Thymus (tissue), 11 donors: Measurements from ENCODE around the gene BMP7. TPM values are rescaled to one million over a fixed set of nuclear protein-coding genes. Genes with fewer than 3 reads are reported as not detected.

Experiments
- DNase-seq, 9 donors: peaks; one replicate each; pipeline ENCODE4 v3.0.0-alpha.2; 2013; ENCODE audit warnings: low spot score in 9 of 9, low read depth in 6 of 9, missing footprints in 1 of 9
- H3K27ac ChIP-seq, 2 donors: one replicate each; pipeline ENCODE4 v1.5.1; 2013; ENCODE audit warnings: control low read depth in 1 of 2, low read depth in 1 of 2, low read length in 1 of 2, mild to moderate bottlenecking in 1 of 2, moderate library complexity in 1 of 2
- H3K27me3 ChIP-seq, 2 donors: one replicate each; pipeline ENCODE4 v1.5.1; 2013; ENCODE audit warnings: low read length in 1 of 2; ENCODE audit not compliant: control insufficient read depth in 2 of 2, insufficient read depth in 1 of 2
- H3K36me3 ChIP-seq, 2 donors: one replicate each; pipeline ENCODE4 v1.5.1; 2013; ENCODE audit warnings: low read length in 1 of 2, mild to moderate bottlenecking in 1 of 2, moderate library complexity in 1 of 2; ENCODE audit not compliant: control insufficient read depth in 2 of 2, insufficient read depth in 2 of 2
- H3K4me1 ChIP-seq, 2 donors: one replicate each; pipeline ENCODE4 v1.5.1; 2013; ENCODE audit warnings: low read length in 2 of 2; ENCODE audit not compliant: control insufficient read depth in 2 of 2, insufficient read depth in 2 of 2
- H3K4me3 ChIP-seq, 2 donors: one replicate each; pipeline ENCODE4 v1.5.1; 2013; ENCODE audit warnings: low read length in 2 of 2, control low read depth in 1 of 2, mild to moderate bottlenecking in 1 of 2
- H3K9me3 ChIP-seq, 2 donors: one replicate each; pipeline ENCODE4 v1.5.1; 2013; ENCODE audit warnings: low read length in 1 of 2, mild to moderate bottlenecking in 1 of 2; ENCODE audit not compliant: control insufficient read depth in 2 of 2, insufficient read depth in 1 of 2
- WGBS: extraction: QIAGEN DNeasy Blood & Tissue Kit; methylation state at CpG from one replicate; pipeline ENCODE4 v1.1.7; 2013; 5-methylcytosine and 5-hydroxymethylcytosine counted together
- polyA plus RNA-seq: library from polyadenylated mRNA; stranded (reverse); fragments of 200-250 nt; gene quantifications from one replicate; pipeline ENCODE4 v1.2.3, GENCODE V29; 2013
- total RNA-seq: library from RNA; stranded (reverse); fragments of 120-200 nt; gene quantifications from one replicate; pipeline ENCODE4 v1.2.4, GENCODE V29; 2013
- donor health status: healthy.

Gene BMP7
- total and polyA plus RNA-seq, 2 donors: 2.4 to 6.3 TPM

- 95% methylated on average over 8 of the region's 8 CpGs for WGBS
- Histone ChIP-seq H3K36me3 (no peaks in the 10 kb centered on the region), H3K4me3 (no peak overlapping the region), H3K4me1 (no peaks in the 10 kb centered on the region), H3K27me3 (peaks cover 0 to 12% of the 10 kb centered on the region in 2 donors), H3K27ac (no peak overlapping the region), H3K9me3 (no peaks in the 10 kb centered on the region)
- no peak for DNase-seq
These were observed 55.5 kb downstream of the BMP7 start for GRCh38 chr20:57210911-57211280.

GRCh38 chr20:57210054-57210910, 56.2 kb downstream of the BMP7 start:
- H3K36me3 ChIP-seq: no peaks in the 10 kb centered on the region
- DNase-seq: no peak
- H3K27ac ChIP-seq: no peak overlapping the region
- WGBS: 84% methylated on average over 23 of the region's 23 CpGs
- H3K4me1 ChIP-seq: no peaks in the 10 kb centered on the region
- H3K27me3 ChIP-seq: peaks cover 0 to 12% of the 10 kb centered on the region in 2 donors
- H3K4me3 ChIP-seq: no peak overlapping the region
- no peaks in the 10 kb centered on the region for H3K9me3 ChIP-seq

DNA sequence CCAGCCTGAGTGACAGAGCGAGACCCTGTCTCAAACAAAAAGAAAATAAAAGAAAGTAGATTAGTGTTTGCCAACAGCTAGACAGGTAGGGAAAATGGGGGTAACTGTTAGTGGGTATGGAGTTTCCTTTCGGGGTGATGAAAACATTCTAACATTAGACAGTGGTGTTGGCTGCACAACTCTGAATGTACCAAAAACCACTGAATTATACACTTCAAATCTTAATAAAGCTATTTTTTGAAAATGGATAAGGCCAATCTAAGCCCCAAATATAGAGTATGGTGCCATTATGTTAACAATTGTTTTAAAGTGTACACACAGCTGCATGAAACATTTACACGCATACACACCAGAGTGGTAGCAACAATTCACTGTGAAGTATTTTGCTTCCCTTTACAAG, 57.0 kb downstream of the BMP7 start:
- 94% methylated on average over 3 of the region's 3 CpGs for WGBS
- DNase-seq: no peak
- H3K4me3 ChIP-seq: no peak overlapping the region

DNA sequence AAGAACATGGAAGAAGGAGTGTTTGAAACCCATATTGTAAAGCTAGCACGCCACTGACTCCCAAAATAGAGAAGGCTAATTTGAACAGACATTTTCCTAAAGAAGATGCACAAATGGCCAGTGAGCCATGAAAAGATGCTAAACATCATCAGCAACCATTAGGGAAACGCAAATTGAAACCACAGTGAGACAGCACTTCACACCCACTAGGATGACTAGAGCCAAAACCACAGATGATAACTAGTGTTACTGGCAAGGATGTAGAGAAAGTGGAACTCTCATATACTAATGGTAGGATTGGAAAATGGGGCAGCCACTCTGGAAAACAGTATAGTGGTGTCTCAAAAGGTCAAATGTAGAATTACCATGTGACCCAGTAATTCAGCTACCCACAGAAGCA, 58.2 kb downstream of the BMP7 start:
- no peak for DNase-seq
- H3K9me3 ChIP-seq: no peaks in the 10 kb centered on the region
- H3K27me3 ChIP-seq: peaks cover 0 to 12% of the 10 kb centered on the region in 2 donors
- no peak overlapping the region for H3K4me3 ChIP-seq
- H3K36me3 ChIP-seq: no peaks in the 10 kb centered on the region
- no peak overlapping the region for H3K27ac ChIP-seq
- H3K4me1 ChIP-seq: no peaks in the 10 kb centered on the region
- 51% methylated on average over 2 of the region's 2 CpGs for WGBS

More for the DNA sequence above, 57.0 kb downstream of the BMP7 start:
- Histone ChIP-seq H3K36me3 (no peaks in the 10 kb centered on the region), H3K27me3 (peaks cover 0 to 12% of the 10 kb centered on the region in 2 donors), H3K4me1 (no peaks in the 10 kb centered on the region), H3K27ac (no peak overlapping the region), H3K9me3 (no peaks in the 10 kb centered on the region)

- no peak for DNase-seq
- no peaks in the 10 kb centered on the region for H3K36me3 ChIP-seq
- H3K4me3 ChIP-seq: no peak overlapping the region
- WGBS: 94% methylated on average over 3 of the region's 3 CpGs
- H3K27ac ChIP-seq: no peak overlapping the region
- H3K27me3 ChIP-seq: peaks cover 0 to 4% of the 10 kb centered on the region in 2 donors
- no peaks in the 10 kb centered on the region for H3K4me1 ChIP-seq
- H3K9me3 ChIP-seq: no peaks in the 10 kb centered on the region
These were observed 59.2 kb downstream of the BMP7 start for GRCh38 chr20:57207251-57207650.

- Histone ChIP-seq H3K36me3 (no peaks in the 10 kb centered on the region), H3K27me3 (no peaks in the 10 kb centered on the region), H3K9me3 (no peaks in the 10 kb centered on the region), H3K4me3 (no peak overlapping the region), H3K27ac (no peak overlapping the region), H3K4me1 (no peaks in the 10 kb centered on the region)
- DNase-seq: no peak
- WGBS: 75% methylated on average over 12 of the region's 12 CpGs
These were observed 60.7 kb downstream of the BMP7 start for GRCh38 chr20:57205606-57206219.

GRCh38 chr20:57203986-57204385, 62.5 kb downstream of the BMP7 start:
- 90% methylated on average over 7 of the region's 7 CpGs for WGBS
- no peak overlapping the region for H3K4me3 ChIP-seq
- DNase-seq: no peak
- no peaks in the 10 kb centered on the region for H3K9me3 ChIP-seq
- H3K27me3 ChIP-seq: no peaks in the 10 kb centered on the region
- H3K36me3 ChIP-seq: no peaks in the 10 kb centered on the region
- H3K27ac ChIP-seq: no peak overlapping the region
- no peaks in the 10 kb centered on the region for H3K4me1 ChIP-seq

GRCh38 chr20:57203204-57203603, 63.2 kb downstream of the BMP7 start:
- H3K36me3 ChIP-seq: no peaks in the 10 kb centered on the region
- H3K4me3 ChIP-seq: no peak overlapping the region
- no peak overlapping the region for H3K27ac ChIP-seq
- no peaks in the 10 kb centered on the region for H3K27me3 ChIP-seq
- DNase-seq: no peak
- 89% methylated on average over 2 of the region's 2 CpGs for WGBS
- H3K9me3 ChIP-seq: no peaks in the 10 kb centered on the region
- no peaks in the 10 kb centered on the region for H3K4me1 ChIP-seq

- H3K27ac ChIP-seq: no peak overlapping the region
- no peaks in the 10 kb centered on the region for H3K27me3 ChIP-seq
- no peaks in the 10 kb centered on the region for H3K36me3 ChIP-seq
- H3K9me3 ChIP-seq: no peaks in the 10 kb centered on the region
- 92% methylated on average over 14 of the region's 14 CpGs for WGBS
- H3K4me3 ChIP-seq: no peak overlapping the region
- no peak for DNase-seq
- no peaks in the 10 kb centered on the region for H3K4me1 ChIP-seq
These were observed 64.1 kb downstream of the BMP7 start for GRCh38 chr20:57202309-57202708.
